Body of pancreas (tissue), 4 donors: Measurements from ENCODE around the gene SYPL2. TPM values are rescaled to one million over a fixed set of nuclear protein-coding genes. Genes with fewer than 3 reads are reported as not detected.
"Not testable (repeated sequence)": the region's sequence is repeated elsewhere in the genome, so short reads cannot be mapped to it uniquely, and the experiment has no call there.

Experiments
- ATAC-seq: fragments of 150-250 bp; one replicate; pipeline ENCODE4 v1.9.1; 2016
- DNase-seq, 4 donors: peaks; one replicate each; pipeline ENCODE4 v3.0.0-alpha.2; 2019
- H3K27ac ChIP-seq, 4 donors: fragments of 200-600 bp; sonication (generic); 1 replicate in 3 of 4; 2 replicates in 1 of 4; pipeline versions ENCODE4 v1.5.1 to v1.6.1; 2016 to 2019; ENCODE audit warnings: mild to moderate bottlenecking in 1 of 4, mixed read lengths in 1 of 4, moderate library complexity in 1 of 4
- H3K27me3 ChIP-seq, 2 donors: fragments of 200-600 bp; sonication (generic); one replicate each; pipeline ENCODE4 v1.6.0; 2016; ENCODE audit warnings: mild to moderate bottlenecking in 1 of 2
- H3K36me3 ChIP-seq, 2 donors: fragments of 200-600 bp; sonication (generic); replicated peaks in 1 of 2; 2 replicates each; pipeline ENCODE4 v1.5.1; 2016; ENCODE audit warnings: low read depth in 2 of 2; ENCODE audit not compliant: insufficient read depth in 1 of 2
- H3K4me1 ChIP-seq: fragments of 200-600 bp; sonication (generic); one replicate; pipeline ENCODE4 v1.6.0; 2016
- H3K4me3 ChIP-seq, 2 donors: fragments of 200-600 bp; sonication (generic); 1 replicate in 1 of 2; 2 replicates in 1 of 2; pipeline ENCODE4 v1.5.1; 2016 to 2019
- H3K9me3 ChIP-seq, 3 donors: fragments of 200-600 bp; sonication (generic); 1 replicate in 2 of 3; 2 replicates in 1 of 3; pipeline ENCODE4 v1.5.1; 2016
- CTCF ChIP-seq, 7 experiments: fragments of 450-650 bp in 4 of 7; fragments of 200-600 bp in 3 of 7; sonication (generic) in 3 of 7; IDR thresholded peaks; one replicate each; pipeline ENCODE4 v1.5.1; 2016 to 2019; ENCODE audit warnings: antibody characterized with exemption in 7 of 7
- POLR2A ChIP-seq, 3 donors: fragments of 450-650 bp; IDR thresholded peaks; one replicate each; pipeline ENCODE4 v1.6.1; 2016; ENCODE audit warnings: antibody characterized with exemption in 3 of 3, mild to moderate bottlenecking in 2 of 3
- WGBS, 2 donors: methylation state at CpG; one replicate each; pipeline ENCODE4 v1.1.5; 2017; 5-methylcytosine and 5-hydroxymethylcytosine counted together
- intact Hi-C: fragments of 100-400 bp; cut with DNase I; formaldehyde crosslinking; loops from one replicate; pipeline ENCODE4 v1.15.1; 2023
- total RNA-seq, 2 donors: library from RNA; depleted of rRNA; stranded (reverse); fragments of >200 nt; gene quantifications; one replicate each; pipeline ENCODE4 v1.1.0, GENCODE V29; 2016

Gene SYPL2
- total RNA-seq, 2 donors from 2014 or later: 1.8 to 2.3 TPM

- intact Hi-C loops: no loop called here
- WGBS, 2 donors: 34 to 35% methylated on average over 2 of the region's 2 CpGs
- no peaks in the 10 kb centered on the region for H3K27me3 ChIP-seq
- TF ChIP-seq CTCF (IDR thresholded peaks at IDR 0.05) (no peak), POLR2A (IDR thresholded peaks at IDR 0.05) (no peak)
- DNase-seq: no peak
- H3K4me1 ChIP-seq: peaks cover 19% of the 10 kb centered on the region
- no peaks in the 10 kb centered on the region for H3K9me3 ChIP-seq
- H3K4me3 ChIP-seq: no peak overlapping the region
- ATAC-seq: no peak
- no peak overlapping the region for H3K27ac ChIP-seq
- H3K36me3 ChIP-seq: no peaks in the 10 kb centered on the region
Measured at GRCh38 chr1:109468903-109469302, 2.6 kb downstream of the SYPL2 start.

GRCh38 chr1:109470245-109470644 lies 3.9 kb downstream of the SYPL2 start:
- WGBS, 2 donors: 64 to 71% methylated on average over 6 of the region's 6 CpGs
- no peak overlapping the region for H3K4me3 ChIP-seq

GRCh38 chr1:109472779-109473178 lies 6.4 kb downstream of the SYPL2 start:
- intact Hi-C loops: no loop called here
- no peak for ATAC-seq
- Histone ChIP-seq H3K27me3 (no peaks in the 10 kb centered on the region), H3K27ac (no peak overlapping the region), H3K9me3 (no peaks in the 10 kb centered on the region), H3K4me3 (no peak overlapping the region), H3K36me3 (no peaks in the 10 kb centered on the region), H3K4me1 (no peaks in the 10 kb centered on the region)
- WGBS, 2 donors: 53 to 58% methylated on average over 3 of the region's 3 CpGs
- no peak for TF ChIP-seq POLR2A (IDR thresholded peaks at IDR 0.05)
- TF ChIP-seq CTCF (IDR thresholded peaks at IDR 0.05): no peak
- DNase-seq: no peak

More at GRCh38 chr1:109470245-109470644, 3.9 kb downstream of the SYPL2 start:
- intact Hi-C loops: no loop called here
- peaks cover 15% of the 10 kb centered on the region for H3K4me1 ChIP-seq
- no peak for DNase-seq
- TF ChIP-seq CTCF (IDR thresholded peaks at IDR 0.05) (no peak), POLR2A (IDR thresholded peaks at IDR 0.05) (no peak)
- no peak for ATAC-seq
- no peaks in the 10 kb centered on the region for H3K9me3 ChIP-seq
- H3K36me3 ChIP-seq: no peaks in the 10 kb centered on the region
- no peaks in the 10 kb centered on the region for H3K27me3 ChIP-seq
- H3K27ac ChIP-seq: no peak overlapping the region

GRCh38 chr1:109473284-109474057 lies 7.1 kb downstream of the SYPL2 start:
- H3K36me3 ChIP-seq, ATAC-seq, DNase-seq, H3K27me3 ChIP-seq, intact Hi-C loops, H3K9me3 ChIP-seq, H3K4me1 ChIP-seq, H3K27ac ChIP-seq, H3K4me3 ChIP-seq: not testable (repeated sequence)
- 74 to 80% methylated on average over 9 to 12 of the region's 12 CpGs for WGBS, 2 donors

GRCh38 chr1:109474697-109475096 lies 8.4 kb downstream of the SYPL2 start:
- Histone ChIP-seq H3K4me3 (no peak overlapping the region), H3K4me1 (no peaks in the 10 kb centered on the region), H3K36me3 (no peaks in the 10 kb centered on the region), H3K27ac (no peak overlapping the region), H3K27me3 (no peaks in the 10 kb centered on the region), H3K9me3 (no peaks in the 10 kb centered on the region)
- WGBS, 2 donors: 52 to 69% methylated on average over 1 of the region's 1 CpG
- intact Hi-C loops: no loop called here
- DNase-seq (no peak), ATAC-seq (no peak)
- TF ChIP-seq CTCF (IDR thresholded peaks at IDR 0.05) (no peak), POLR2A (IDR thresholded peaks at IDR 0.05) (no peak)
